ENCODE results near the gene MST1R. TPM values are rescaled to one million over a fixed set of nuclear protein-coding genes. Genes with fewer than 3 reads are reported as not detected.

Gene MST1R
- total RNA-seq, 2 experiments from 2014 or later: 0.38 to 0.82 TPM

GRCh38 chr3:49877716-49878115, 26.0 kb downstream of the MST1R start:
- Histone ChIP-seq H3K27ac (ENCODE audit: low read depth, low read length, poor library complexity, severe bottlenecking) (no peak overlapping the region), H3K9me3 (ENCODE audit: low read length) (no peaks in the 10 kb centered on the region), H3K79me2 (ENCODE audit: insufficient read depth, low read depth, low read length) (no peaks in the 10 kb centered on the region), H3K36me3 (ENCODE audit: insufficient read depth, low read length) (no peaks in the 10 kb centered on the region), H4K20me1 (ENCODE audit: insufficient read depth, low read length) (no peaks in the 10 kb centered on the region), H3K4me2 (ENCODE audit: low read length) (no peak overlapping the region), H3K4me3 (ENCODE audit: low read depth, low read length, poor library complexity, severe bottlenecking) (no peak overlapping the region), H3K4me1 (ENCODE audit: insufficient read depth, low read length, poor library complexity, severe bottlenecking) (peaks cover 11% of the 10 kb centered on the region), H3K9me2 (ENCODE audit: insufficient read depth, low read length) (no peaks in the 10 kb centered on the region), H2AFZ (ENCODE audit: low read length) (no peak overlapping the region)
- TF ChIP-seq EZH2phosphoT487 (IDR thresholded peaks at IDR 0.05; ENCODE audit: borderline replicate concordance, low read depth, low read length) (no peak), CTCF (conservative IDR thresholded peaks at IDR 0.05; ENCODE audit: low read length) (no peak)
- DNase-seq (ENCODE audit: low spot score): no peak
- BruUV-seq (replicated peaks): no TSS peak
- ChIA-PET POLR2A (interaction anchor here (0.8 kb wide), 1 partner anchor 29 kb away, joined by 4 read pairs; no protein-coding TSS in a partner anchor), CTCF (ENCODE audit: unreplicated experiment) (no interaction called here)
- intact Hi-C loops (cut with micrococcal nuclease; ENCODE audit: unreplicated experiment): no loop called here

GRCh38 chr3:49876567-49876966, 27.1 kb downstream of the MST1R start:
- POLR2A ChIA-PET: no interaction called here
- DNase-seq (ENCODE audit: low spot score): no peak
- H3K79me2 ChIP-seq (ENCODE audit: insufficient read depth, low read depth, low read length): no peaks in the 10 kb centered on the region
- H3K9me2 ChIP-seq (ENCODE audit: insufficient read depth, low read length): no peaks in the 10 kb centered on the region
- CTCF ChIA-PET (ENCODE audit: unreplicated experiment): no interaction called here
- no peaks in the 10 kb centered on the region for H3K36me3 ChIP-seq (ENCODE audit: insufficient read depth, low read length)
- no TSS peak for BruUV-seq (replicated peaks)
- no peaks in the 10 kb centered on the region for H3K9me3 ChIP-seq (ENCODE audit: low read length)
- H2AFZ ChIP-seq (ENCODE audit: low read length): no peak overlapping the region
- H3K4me3 ChIP-seq (ENCODE audit: low read depth, low read length, poor library complexity, severe bottlenecking): no peak overlapping the region
- H3K27ac ChIP-seq (ENCODE audit: low read depth, low read length, poor library complexity, severe bottlenecking): no peak overlapping the region
- H3K4me1 ChIP-seq (ENCODE audit: insufficient read depth, low read length, poor library complexity, severe bottlenecking): peaks cover 9% of the 10 kb centered on the region
- no peak overlapping the region for H3K4me2 ChIP-seq (ENCODE audit: low read length)
- no peak for TF ChIP-seq EZH2phosphoT487 (IDR thresholded peaks at IDR 0.05; ENCODE audit: borderline replicate concordance, low read depth, low read length)
- TF ChIP-seq CTCF (conservative IDR thresholded peaks at IDR 0.05; ENCODE audit: low read length): no peak
- no peaks in the 10 kb centered on the region for H4K20me1 ChIP-seq (ENCODE audit: insufficient read depth, low read length)
- intact Hi-C loops (cut with micrococcal nuclease; ENCODE audit: unreplicated experiment): no loop called here

GRCh38 chr3:49873623-49874022, 30.1 kb downstream of the MST1R start:
- DNase-seq (ENCODE audit: low spot score): no peak
- ChIA-PET POLR2A (interaction anchor here (0.5 kb wide), 1 partner anchor 72 kb away, joined by 4 read pairs; no protein-coding TSS in a partner anchor), CTCF (ENCODE audit: unreplicated experiment) (no interaction called here)
- no peak for TF ChIP-seq EZH2phosphoT487 (IDR thresholded peaks at IDR 0.05; ENCODE audit: borderline replicate concordance, low read depth, low read length)
- TF ChIP-seq CTCF (conservative IDR thresholded peaks at IDR 0.05; ENCODE audit: low read length): no peak
- H4K20me1 ChIP-seq (ENCODE audit: insufficient read depth, low read length): no peaks in the 10 kb centered on the region
- no peak overlapping the region for H2AFZ ChIP-seq (ENCODE audit: low read length)
- H3K36me3 ChIP-seq (ENCODE audit: insufficient read depth, low read length): no peaks in the 10 kb centered on the region
- no peak overlapping the region for H3K27ac ChIP-seq (ENCODE audit: low read depth, low read length, poor library complexity, severe bottlenecking)
- no peak overlapping the region for H3K4me3 ChIP-seq (ENCODE audit: low read depth, low read length, poor library complexity, severe bottlenecking)
- intact Hi-C loops (cut with micrococcal nuclease; ENCODE audit: unreplicated experiment): no loop called here
- H3K4me2 ChIP-seq (ENCODE audit: low read length): no peak overlapping the region
- no peaks in the 10 kb centered on the region for H3K9me3 ChIP-seq (ENCODE audit: low read length)
- peaks cover 13% of the 10 kb centered on the region for H3K4me1 ChIP-seq (ENCODE audit: insufficient read depth, low read length, poor library complexity, severe bottlenecking)
- no peaks in the 10 kb centered on the region for H3K79me2 ChIP-seq (ENCODE audit: insufficient read depth, low read depth, low read length)
- BruUV-seq (replicated peaks): no TSS peak
- no peaks in the 10 kb centered on the region for H3K9me2 ChIP-seq (ENCODE audit: insufficient read depth, low read length)
